Motor neuron (in vitro differentiated cells): Measurements from ENCODE around the gene POTED. TPM values are rescaled to one million over a fixed set of nuclear protein-coding genes. Genes with fewer than 3 reads are reported as not detected.
"Not testable (repeated sequence)": the region's sequence is repeated elsewhere in the genome, so short reads cannot be mapped to it uniquely, and the experiment has no call there.

Source experiments
- ATAC-seq, 8 experiments: fragments of 200-7000 bp; cut with Tn5 transposase; replicated peaks in 6 of 8; 2 replicates each; pipeline ENCODE4 v1.8.0; 2021; ENCODE audit warnings: mild to moderate bottlenecking in 8 of 8, moderate library complexity in 8 of 8
- H3K27ac ChIP-seq, 2 donors: fragments of 250-450 bp; sonication (Bioruptor Pico); 2 replicates each; pipeline ENCODE4 v1.9.0; 2021; ENCODE audit warnings: antibody characterized with exemption in 2 of 2, mild to moderate bottlenecking in 2 of 2, moderate library complexity in 1 of 2
- H3K4me1 ChIP-seq, 2 donors: fragments of 250-450 bp; sonication (Bioruptor Pico); replicated peaks in 1 of 2; 2 replicates each; pipeline ENCODE4 v1.6.1; 2021; ENCODE audit warnings: antibody characterized with exemption in 2 of 2, mild to moderate bottlenecking in 2 of 2, moderate library complexity in 1 of 2
- H3K4me3 ChIP-seq, 5 donors: fragments of 250-450 bp; sonication (Bioruptor Pico); 2 replicates each; pipeline ENCODE4 v1.9.0; 2021; ENCODE audit warnings: antibody characterized with exemption in 5 of 5, mild to moderate bottlenecking in 5 of 5, moderate library complexity in 4 of 5
- WGBS, 10 experiments: fragments of 450-650 bp; shearing (Covaris generic); methylation state at CpG; one replicate each; pipeline ENCODE4 v1.0.0; 2022; 5-methylcytosine and 5-hydroxymethylcytosine counted together
- in situ Hi-C, 9 experiments: fragments of 400-800 bp; cut with MboI; loops; one replicate each; pipeline ENCODE4 v1.15.0; 2021; ENCODE audit warnings: low sequenced_read_pairs in 9 of 9, low pct_unique_long_range_greater_than_20kb in 2 of 9; ENCODE audit not compliant: unreplicated experiment in 9 of 9
- total RNA-seq, 8 experiments: library from RNA; unstranded; fragments of 300-600 nt; gene quantifications; 2 replicates each; pipeline versions ENCODE4 v1.2.3 to v1.2.4, GENCODE V29; 2022

POTED gene
- total RNA-seq = under 1 TPM in 2 of 8 experiments, not detected in 6; 0.14 to 0.36 TPM

- H3K4me3 ChIP-seq, H3K27ac ChIP-seq, H3K4me1 ChIP-seq, in situ Hi-C loops, ATAC-seq: not testable (repeated sequence)
- no CpG with 5 or more reads among the region's 42 CpGs for WGBS, 10 experiments
These were observed at the start of gene POTED for GRCh38 chr21:13609477-13609876. Gene POTED (plus strand): TSS chr21:13609777. CDS start chr21:13610229, 452 bp downstream.

- no CpG with 5 or more reads among the region's 5 CpGs for WGBS, 10 experiments
These were observed 40.5 kb downstream of the POTED start for GRCh38 chr21:13650101-13650500.

DNA sequence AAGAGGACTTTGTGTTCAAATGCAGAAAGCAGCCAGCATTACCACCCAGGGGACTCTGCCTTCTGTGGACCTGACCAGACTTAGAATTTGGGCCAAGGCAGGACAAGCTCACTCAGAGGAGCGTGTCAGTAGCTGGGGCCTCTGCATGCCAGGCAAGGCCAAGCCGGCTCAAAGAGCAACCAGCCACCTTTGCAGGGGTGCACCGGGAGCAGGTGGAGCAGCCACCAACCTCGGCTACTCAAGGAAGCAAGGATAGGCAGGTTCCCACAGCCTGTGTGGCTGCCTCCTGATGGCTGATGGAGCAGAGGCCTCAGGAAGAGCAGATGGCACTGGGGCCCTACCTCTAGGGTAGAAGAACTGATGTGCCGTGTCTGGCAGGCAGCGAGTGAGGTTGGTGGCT is 42.2 kb downstream of the POTED start:
- ATAC-seq, H3K4me1 ChIP-seq, H3K4me3 ChIP-seq, in situ Hi-C loops, H3K27ac ChIP-seq: not testable (repeated sequence)
- no CpG with 5 or more reads among the region's 6 CpGs for WGBS, 10 experiments

More at GRCh38 chr21:13650101-13650500, 40.5 kb downstream of the POTED start:
- in situ Hi-C loops, H3K4me3 ChIP-seq, H3K27ac ChIP-seq, ATAC-seq, H3K4me1 ChIP-seq: not testable (repeated sequence)
